NCI-H146 treated with DMSO at 0.1 percent for 48 hours (cell line): ENCODE results near the gene MEF2A.
A peak's percentile ranks its signal among the peaks of the same experiment; 100 is the strongest.

ENCODE experiments used
- DNase-seq: peaks from one replicate; lab custom pipeline; 2025; ENCODE audit not compliant: unreplicated experiment; lab: John Stamatoyannopoulos, UW

MEF2A gene

GRCh38 chr15:99702895-99703602, 137.3 kb downstream of the MEF2A start:
- no peak for DNase-seq

GRCh38 chr15:99703603-99704443, 138.0 kb downstream of the MEF2A start:
- no peak for DNase-seq

DNA sequence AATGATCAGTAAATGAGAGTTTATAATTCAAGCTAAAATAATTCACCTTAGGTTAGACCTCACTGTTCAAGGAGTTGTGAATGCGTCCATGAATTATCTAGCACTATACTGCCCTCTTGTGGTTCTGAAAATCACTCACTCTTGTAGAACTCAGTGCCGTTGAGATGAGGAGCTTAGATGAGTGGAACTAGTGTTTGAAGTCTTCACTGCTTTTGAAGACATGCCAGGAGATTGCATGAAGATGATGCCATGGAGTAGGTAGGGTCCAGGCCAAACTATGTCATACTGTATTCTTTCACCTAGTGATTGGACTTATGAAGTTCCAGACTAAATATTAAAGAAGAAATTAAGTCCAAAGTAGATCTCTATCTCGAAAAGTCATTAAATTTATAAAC, 138.7 kb downstream of the MEF2A start:
- peak; percentile 73 for DNase-seq

GRCh38 chr15:99706557-99707303, 140.9 kb downstream of the MEF2A start:
- DNase-seq, result no peak

DNA sequence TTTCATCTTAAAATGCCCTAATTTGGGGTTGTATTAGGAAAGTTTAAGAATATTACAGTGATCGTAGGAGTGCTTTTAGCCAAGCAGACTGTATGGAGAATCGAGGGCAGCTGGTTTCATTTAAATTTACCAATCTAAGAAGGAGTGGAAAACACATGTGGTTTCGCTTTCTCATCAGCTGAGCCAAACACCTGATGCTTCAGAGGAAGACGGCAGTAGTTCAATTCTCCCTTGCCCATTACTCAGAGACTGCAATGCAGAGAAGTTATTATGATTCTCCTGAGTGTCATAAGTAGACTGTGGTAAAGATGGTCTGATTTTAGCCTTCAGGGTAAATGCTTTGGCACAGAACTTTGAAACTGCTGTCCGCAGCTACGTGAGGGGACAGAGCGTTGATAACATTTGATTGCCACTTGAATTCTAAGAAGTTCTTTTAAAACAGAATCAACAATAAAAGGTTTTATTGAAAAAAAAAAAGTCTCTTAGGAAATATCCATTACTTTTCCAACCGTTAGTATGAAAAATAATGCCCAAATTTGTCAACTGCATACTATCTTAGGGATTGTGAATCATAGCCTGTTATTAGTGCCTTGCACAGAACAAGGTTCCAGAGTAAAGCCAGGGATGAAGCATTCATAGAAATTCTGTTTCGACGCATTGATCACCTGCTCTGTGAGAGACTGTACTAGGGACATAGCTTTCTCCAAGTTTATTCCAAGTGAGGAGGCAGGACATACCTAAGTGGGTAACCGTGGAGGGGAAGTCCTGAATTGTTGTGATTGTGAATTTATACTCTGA, 141.9 kb downstream of the MEF2A start:
- DNase-seq, result no peak

- DNase-seq, result no peak
Observed at GRCh38 chr15:99708563-99708962, 142.8 kb downstream of the MEF2A start.

- no peak for DNase-seq
Observed at GRCh38 chr15:99709243-99709986, 143.6 kb downstream of the MEF2A start.

DNA sequence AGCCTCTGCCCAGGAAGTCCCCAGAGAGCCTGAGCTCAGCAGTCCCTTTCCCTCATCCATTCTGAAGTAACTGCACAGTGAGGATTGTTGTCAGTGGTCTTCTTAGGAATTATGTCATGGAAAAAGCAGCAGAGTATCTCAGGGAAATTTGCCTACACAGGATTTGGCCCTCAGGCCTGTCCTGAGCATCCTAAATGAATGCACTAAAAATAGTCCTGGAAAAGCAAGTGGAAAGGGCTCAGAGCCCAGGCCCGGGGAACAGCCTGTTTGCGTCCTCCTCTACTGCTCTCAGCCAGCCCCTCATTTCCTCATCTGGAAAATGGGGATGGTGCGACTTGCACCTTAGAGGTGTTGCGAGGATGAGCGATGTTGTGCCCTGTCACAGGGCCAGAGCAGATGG, 145.8 kb downstream of the MEF2A start:
- DNase-seq, result no peak

- DNase-seq, result no peak
Observed at GRCh38 chr15:99712415-99712814, 146.6 kb downstream of the MEF2A start.

DNA sequence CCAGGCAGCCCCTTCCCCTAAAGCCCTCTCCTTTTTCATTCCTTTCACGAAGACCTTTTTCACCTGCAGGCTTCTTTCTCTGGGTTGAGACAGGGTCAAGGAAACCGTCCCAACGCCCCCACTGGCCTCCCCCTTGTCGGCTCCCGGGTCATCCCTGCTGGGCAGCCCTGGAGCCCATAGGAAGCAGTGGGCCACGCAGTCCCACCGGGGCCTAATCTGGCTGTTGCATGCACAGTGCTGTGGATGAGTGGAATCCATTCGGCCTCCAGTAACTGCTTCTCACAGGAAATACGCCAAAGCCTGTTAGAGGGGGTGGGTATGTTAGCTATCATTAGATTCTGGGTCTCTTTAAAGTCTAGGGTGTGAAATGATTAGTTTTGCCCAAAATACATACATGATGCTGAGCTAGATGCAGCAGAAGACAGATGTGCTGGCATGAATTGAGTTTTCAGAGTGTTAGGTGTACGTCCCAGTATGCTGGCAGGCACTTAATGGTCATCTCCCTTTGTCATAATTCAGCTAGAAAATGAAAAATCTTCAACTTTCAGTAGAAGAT, 150.8 kb downstream of the MEF2A start:
- no peak for DNase-seq

GRCh38 chr15:99717161-99718009, 151.6 kb downstream of the MEF2A start:
- no peak for DNase-seq

DNA sequence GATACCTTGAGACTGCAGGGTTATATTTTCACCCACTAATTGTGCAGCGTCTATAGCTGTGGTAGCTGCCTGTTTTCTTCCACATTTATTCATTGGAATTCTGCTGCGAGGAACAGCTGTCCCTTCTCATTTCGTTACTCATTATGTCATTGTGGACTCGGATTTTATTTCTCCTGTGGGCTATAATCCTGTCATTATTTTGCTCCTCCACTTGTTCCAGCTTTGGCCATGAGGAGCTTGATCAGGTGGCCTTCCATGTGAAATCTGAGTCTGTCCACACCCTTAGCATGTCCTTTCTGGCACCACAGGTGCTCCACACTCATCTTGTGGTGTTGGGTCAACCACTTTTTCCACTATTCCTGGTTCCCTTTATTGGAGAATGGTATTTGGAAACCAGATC, 152.6 kb downstream of the MEF2A start:
- DNase-seq, result no peak

- DNase-seq, result no peak
Observed at GRCh38 chr15:99719096-99719541, 153.3 kb downstream of the MEF2A start.

DNA sequence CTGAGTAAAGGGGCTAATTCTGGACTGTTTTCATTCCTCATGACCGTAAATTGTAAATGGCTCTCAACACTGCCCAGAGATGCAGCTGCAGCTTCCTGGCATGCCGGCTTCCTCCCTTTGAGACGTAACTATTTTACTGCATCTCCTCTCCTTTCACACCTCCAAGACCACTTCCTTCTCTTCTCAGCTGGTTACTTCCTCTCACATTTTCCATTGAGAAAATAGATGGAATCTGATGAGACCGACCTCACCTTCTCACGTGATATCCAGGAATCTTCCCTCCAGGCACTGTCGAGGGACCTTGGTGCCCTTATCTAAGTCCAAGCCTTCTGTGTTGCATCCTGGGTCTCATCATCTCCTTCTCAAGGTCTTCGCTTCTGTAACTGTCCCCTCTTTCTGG, 154.7 kb downstream of the MEF2A start:
- DNase-seq, result no peak

DNA sequence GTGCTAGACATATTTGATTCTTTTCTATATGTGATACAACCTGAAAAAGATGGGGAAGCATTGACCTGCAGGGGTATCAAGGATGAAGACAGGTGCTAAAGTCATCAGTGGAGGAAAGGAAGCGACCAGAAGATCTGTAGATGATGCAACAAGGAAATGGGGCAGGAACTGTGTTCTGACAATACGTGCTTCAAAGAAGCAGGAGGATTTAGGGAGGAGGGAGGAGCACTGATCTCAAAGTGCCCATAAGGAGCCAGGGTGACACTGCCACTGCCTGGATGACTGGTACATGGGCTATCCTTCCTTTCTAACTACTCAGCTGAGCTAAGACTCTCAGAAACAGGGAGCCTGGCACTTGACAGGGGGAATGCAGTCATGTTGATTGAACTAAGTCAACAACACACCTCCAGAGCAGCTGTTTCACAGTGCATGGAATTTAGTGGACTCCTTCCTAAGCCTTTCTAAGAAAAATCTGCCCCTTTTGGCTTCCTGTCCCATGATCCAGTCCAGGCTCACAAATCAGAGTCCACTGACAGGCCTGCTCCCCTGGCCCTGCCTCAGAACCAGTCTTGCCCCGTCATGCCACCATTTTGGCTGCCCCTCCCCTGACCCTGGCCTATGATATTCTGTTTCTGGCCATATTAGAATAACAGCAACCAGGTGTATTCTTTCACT, 155.5 kb downstream of the MEF2A start:
- DNase-seq, result no peak

GRCh38 chr15:99721896-99722295, 156.1 kb downstream of the MEF2A start:
- no peak for DNase-seq

DNA sequence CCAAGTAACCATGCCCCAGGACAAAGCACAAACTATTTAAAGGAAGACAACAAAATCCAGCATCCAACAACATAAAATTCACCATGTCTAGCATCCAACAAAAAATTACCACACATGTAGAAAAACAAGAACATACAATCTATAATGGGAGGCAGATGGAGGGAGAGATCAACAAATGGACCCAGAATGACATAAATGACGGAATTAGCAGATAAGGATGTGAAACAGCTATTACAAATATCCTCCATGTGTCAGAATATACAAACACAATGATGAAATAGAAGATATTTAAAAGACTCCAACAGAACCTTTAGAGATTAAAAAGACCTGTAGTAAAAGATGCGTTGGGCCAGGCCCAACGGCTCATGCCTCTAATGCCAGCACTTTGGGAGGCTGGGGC, 156.6 kb downstream of the MEF2A start:
- DNase-seq, result no peak

- DNase-seq, result no peak
Observed at GRCh38 chr15:99726333-99726732, 160.5 kb downstream of the MEF2A start.
